Testis (tissue), 2 donors: ENCODE results near the gene BMPR1A.

Source experiments
- POLR2A ChIP-seq: fragments of 450-650 bp; IDR thresholded peaks from one replicate; pipeline ENCODE4 v1.6.1; 2017; ENCODE audit warnings: antibody characterized with exemption, mild to moderate bottlenecking, moderate library complexity
- TF ChIP-seq, protein P1 (sequence below), 3 experiments: fragments of 450-650 bp in 2 of 3; fragments of 200-600 bp in 1 of 3; sonication (generic) in 1 of 3; IDR thresholded peaks; one replicate each; pipeline ENCODE4 v1.5.1; 2016 to 2019; ENCODE audit warnings: antibody characterized with exemption in 3 of 3, mild to moderate bottlenecking in 2 of 3, moderate library complexity in 1 of 3

DNA sequence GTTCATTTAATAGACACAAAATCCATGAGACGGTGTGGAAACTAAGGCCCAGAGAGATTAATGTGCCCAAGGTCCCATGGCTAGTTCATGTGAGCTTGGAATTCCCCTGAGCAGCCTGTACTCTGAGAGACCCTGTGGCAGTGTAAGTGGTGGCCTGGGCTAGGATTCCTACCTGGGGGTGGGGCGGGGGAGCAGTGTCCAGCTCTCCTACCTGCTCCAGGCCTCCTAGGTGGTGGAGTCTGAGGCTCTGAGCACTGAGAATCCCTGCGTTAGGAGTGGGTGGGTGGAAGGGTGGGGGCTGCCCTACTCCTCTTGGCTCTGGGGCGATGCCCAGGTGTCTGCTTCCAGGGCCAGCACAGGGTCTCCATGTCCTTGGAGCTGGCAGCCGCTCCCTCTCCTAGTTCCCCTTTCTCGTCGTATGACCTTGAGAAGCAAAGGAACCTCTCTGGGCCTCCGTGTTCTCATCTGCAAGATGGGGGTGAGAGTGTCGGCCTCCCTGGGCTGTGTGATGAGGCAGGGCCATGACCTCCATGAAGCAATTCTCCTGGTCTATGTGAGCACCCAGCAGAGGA is 204.5 kb downstream of the BMPR1A start:
- TF ChIP-seq POLR2A = no peak
- TF ChIP-seq, protein P1, sequence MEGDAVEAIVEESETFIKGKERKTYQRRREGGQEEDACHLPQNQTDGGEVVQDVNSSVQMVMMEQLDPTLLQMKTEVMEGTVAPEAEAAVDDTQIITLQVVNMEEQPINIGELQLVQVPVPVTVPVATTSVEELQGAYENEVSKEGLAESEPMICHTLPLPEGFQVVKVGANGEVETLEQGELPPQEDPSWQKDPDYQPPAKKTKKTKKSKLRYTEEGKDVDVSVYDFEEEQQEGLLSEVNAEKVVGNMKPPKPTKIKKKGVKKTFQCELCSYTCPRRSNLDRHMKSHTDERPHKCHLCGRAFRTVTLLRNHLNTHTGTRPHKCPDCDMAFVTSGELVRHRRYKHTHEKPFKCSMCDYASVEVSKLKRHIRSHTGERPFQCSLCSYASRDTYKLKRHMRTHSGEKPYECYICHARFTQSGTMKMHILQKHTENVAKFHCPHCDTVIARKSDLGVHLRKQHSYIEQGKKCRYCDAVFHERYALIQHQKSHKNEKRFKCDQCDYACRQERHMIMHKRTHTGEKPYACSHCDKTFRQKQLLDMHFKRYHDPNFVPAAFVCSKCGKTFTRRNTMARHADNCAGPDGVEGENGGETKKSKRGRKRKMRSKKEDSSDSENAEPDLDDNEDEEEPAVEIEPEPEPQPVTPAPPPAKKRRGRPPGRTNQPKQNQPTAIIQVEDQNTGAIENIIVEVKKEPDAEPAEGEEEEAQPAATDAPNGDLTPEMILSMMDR (IDR thresholded peaks at IDR 0.05) = no peak
